ENCODE measurements around the gene TMX1. TPM values are rescaled to one million over a fixed set of nuclear protein-coding genes. Genes with fewer than 3 reads are reported as not detected.

The TMX1 gene
- total and polyA plus RNA-seq, 2 of the 8 experiments (the other 6 are each of a cell fraction or from before 2014, with no cell fraction given), result 26.6 to 84.0 TPM

- TF ChIP-seq BRCA1 (IDR thresholded peaks at IDR 0.05; ENCODE audit: low read depth, low read length), result no peak
- peak; percentile 71; the same call in 1 of the 2 replicates for TF ChIP-seq SP4 (IDR thresholded peaks at IDR 0.05; ENCODE audit: low read length)
- TF ChIP-seq CHD1 (IDR thresholded peaks at IDR 0.05; ENCODE audit: low read depth, low read length), result no peak
- TF ChIP-seq TBP (IDR thresholded peaks at IDR 0.05; ENCODE audit: low read depth, low read length), result peak; percentile 81
- TF ChIP-seq ASH2L (IDR thresholded peaks at IDR 0.05; ENCODE audit: low read length), result peak; percentile 97
- peak; percentile 50 to 88; a peak in 2 of 4 replicates for TF ChIP-seq SIN3A (conservative IDR thresholded peaks at IDR 0.05 in 1 of 2, IDR thresholded peaks at IDR 0.05 in 1 of 2; ENCODE audit: low read depth in 1 of 2, low read length in 2 of 2)
- no peak for TF ChIP-seq RNF2 (IDR thresholded peaks at IDR 0.05; ENCODE audit: borderline replicate concordance, low read depth, low read length, missing control alignments, poor library complexity, severe bottlenecking)
- no peak for TF ChIP-seq NANOG (IDR thresholded peaks at IDR 0.05; ENCODE audit: insufficient read depth, low read depth, low read length, poor library complexity, severe bottlenecking)
- TF ChIP-seq KDM4A (IDR thresholded peaks at IDR 0.05; ENCODE audit: low read depth, low read length, severe bottlenecking), result peak; percentile 75
- TF ChIP-seq HDAC2 (IDR thresholded peaks at IDR 0.05; ENCODE audit: borderline replicate concordance in 1 of 2, low read depth in 2 of 2, low read length in 2 of 2), result peak in 1 of 2 experiments; percentile 92; a peak in 1 of 4 replicates
- peak; percentile 84 for TF ChIP-seq TAF1 (IDR thresholded peaks at IDR 0.05; ENCODE audit: low read depth, low read length)
- TF ChIP-seq RXRA (IDR thresholded peaks at IDR 0.05; ENCODE audit: insufficient read depth, low read depth, low read length), result no peak
- no peak for TF ChIP-seq POU5F1 (IDR thresholded peaks at IDR 0.05; ENCODE audit: low read depth, low read length)
- TF ChIP-seq SP1 (IDR thresholded peaks at IDR 0.05; ENCODE audit: low read depth, low read length), result no peak
- TF ChIP-seq GABPA (IDR thresholded peaks at IDR 0.05; ENCODE audit: borderline replicate concordance, insufficient read depth, low read length), result no peak
- TF ChIP-seq TEAD4 (IDR thresholded peaks at IDR 0.05; ENCODE audit: low read depth, low read length), result no peak
- no peak for TF ChIP-seq SP2 (IDR thresholded peaks at IDR 0.05; ENCODE audit: low read length)
- TF ChIP-seq BACH1 (IDR thresholded peaks at IDR 0.05; ENCODE audit: low read length), result peak; percentile 46
- no peak for TF ChIP-seq BCL11A (IDR thresholded peaks at IDR 0.05; ENCODE audit: low read depth in 2 of 2, low read length in 2 of 2)
Measured at GRCh38 chr14:51239813-51240803, at the start of gene TMX1 (continued).

Measured in H1 (cell line).